ENCODE results near the gene SCAMP4.
"Not testable (repeated sequence)": the region's sequence is repeated elsewhere in the genome, so short reads cannot be mapped to it uniquely, and the experiment has no call there.

Gene SCAMP4

GRCh38 chr19:1883784-1884183 lies 21.4 kb upstream of the SCAMP4 start:
- DNase-seq: no peak

GRCh38 chr19:1884291-1884718 lies 20.9 kb upstream of the SCAMP4 start:
- no peak for DNase-seq

GRCh38 chr19:1884719-1885334 lies 20.4 kb upstream of the SCAMP4 start:
- no peak for DNase-seq

- DNase-seq: peak; percentile 97
These were observed 19.6 kb upstream of the SCAMP4 start, which contains the start of gene ABHD17A for GRCh38 chr19:1885398-1886119. ABHD17A (minus strand) TSS chr19:1885496; CDS start chr19:1881566, 3,930 bp downstream.

- not testable (repeated sequence) for DNase-seq
These were observed 18.8 kb upstream of the SCAMP4 start for GRCh38 chr19:1886360-1886759.

- no peak for DNase-seq
These were observed 16.8 kb upstream of the SCAMP4 start for GRCh38 chr19:1888385-1888784.

- no peak for DNase-seq
These were observed 15.3 kb upstream of the SCAMP4 start for GRCh38 chr19:1889907-1890306.

GRCh38 chr19:1893791-1894190 lies 11.4 kb upstream of the SCAMP4 start:
- DNase-seq: no peak

- DNase-seq: peak; percentile 30
These were observed 8.7 kb upstream of the SCAMP4 start for GRCh38 chr19:1896508-1896907.

GRCh38 chr19:1901940-1902404 lies 3.2 kb upstream of the SCAMP4 start:
- peak; percentile 99 for DNase-seq

GRCh38 chr19:1902923-1903322 lies 2.3 kb upstream of the SCAMP4 start:
- no peak for DNase-seq

GRCh38 chr19:1904860-1905109 lies 414 bp upstream of the SCAMP4 start:
- no peak for DNase-seq

- no peak for DNase-seq
These were observed 720 bp downstream of the SCAMP4 start for GRCh38 chr19:1905863-1906375.

GRCh38 chr19:1906985-1907562 lies 1.9 kb downstream of the SCAMP4 start:
- no peak for DNase-seq

GRCh38 chr19:1907563-1908363 lies 2.6 kb downstream of the SCAMP4 start:
- no peak for DNase-seq

- no peak for DNase-seq
These were observed 3.1 kb downstream of the SCAMP4 start for GRCh38 chr19:1908364-1908678.

- no peak for DNase-seq
These were observed 4.5 kb downstream of the SCAMP4 start for GRCh38 chr19:1909761-1910080.

- DNase-seq: no peak
These were observed 5.0 kb downstream of the SCAMP4 start for GRCh38 chr19:1910177-1910576.

- DNase-seq: no peak
These were observed 5.9 kb downstream of the SCAMP4 start for GRCh38 chr19:1911098-1911497.

GRCh38 chr19:1911995-1912394 lies 6.8 kb downstream of the SCAMP4 start:
- no peak for DNase-seq

- no peak for DNase-seq
These were observed 7.7 kb downstream of the SCAMP4 start for GRCh38 chr19:1912760-1913505.

GRCh38 chr19:1913781-1914577 lies 8.8 kb downstream of the SCAMP4 start:
- DNase-seq: no peak

All from inflammatory macrophage treated with lipopolysaccharide for 4 hours (primary cell).